Activated B cell treated with CpG ODN at 0.5 μM for 24 hours (primary cell): ENCODE measurements around the gene ABHD8. TPM values are rescaled to one million over a fixed set of nuclear protein-coding genes. Genes with fewer than 3 reads are reported as not detected.

ENCODE experiments used
- ATAC-seq: fragments of 200-7000 bp; cut with Tn5 transposase; one replicate; pipeline ENCODE4 v1.10.0; 2021; ENCODE audit warnings: low read depth, mild to moderate bottlenecking, moderate library complexity
- CTCF ChIA-PET: fragments of 350-600 bp; sonication (Branson Sonifier 250); formaldehyde crosslinking; loops from one replicate; lab custom pipeline; 2021; ENCODE audit warnings: antibody characterized with exemption; lab: Charles Lee
- POLR2A ChIA-PET: fragments of 350-600 bp; sonication (Branson Sonifier 250); formaldehyde crosslinking; loops from one replicate; lab custom pipeline; 2021; ENCODE audit warnings: antibody characterized with exemption; lab: Charles Lee
- DNase-seq: peaks from one replicate; pipeline ENCODE4 v3.0.0; 2022
- H3K27ac Mint-ChIP-seq: one replicate; pipeline ENCODE4 v1.8.0; 2020; ENCODE audit warnings: mixed read lengths
- H3K27me3 Mint-ChIP-seq: one replicate; pipeline ENCODE4 v1.8.0; 2021; ENCODE audit warnings: mixed read lengths
- H3K36me3 Mint-ChIP-seq: one replicate; pipeline ENCODE4 v1.8.0; 2021; ENCODE audit warnings: low read depth, mixed read lengths
- H3K4me1 Mint-ChIP-seq: one replicate; pipeline ENCODE4 v1.8.0; 2021; ENCODE audit warnings: mixed read lengths
- H3K4me3 Mint-ChIP-seq: one replicate; pipeline ENCODE4 v1.8.0; 2020; ENCODE audit warnings: mild to moderate bottlenecking, mixed read lengths
- H3K9me3 Mint-ChIP-seq: one replicate; pipeline ENCODE4 v1.8.0; 2020; ENCODE audit warnings: mixed read lengths
- intact Hi-C: fragments of 100-400 bp; cut with micrococcal nuclease; formaldehyde crosslinking; loops from one replicate; pipeline ENCODE4 v1.15.1; 2024
- total RNA-seq: library from RNA; stranded (reverse); gene quantifications from 2 replicates; pipeline ENCODE4 v1.2.3, GENCODE V29; 2022
- TF ChIP-seq, protein P1 (sequence below): fragments of 200-600 bp; IDR thresholded peaks from one replicate; pipeline ENCODE4 v1.8.0; 2022; ENCODE audit warnings: antibody characterized with exemption, mild to moderate bottlenecking

Gene ABHD8, protein sequence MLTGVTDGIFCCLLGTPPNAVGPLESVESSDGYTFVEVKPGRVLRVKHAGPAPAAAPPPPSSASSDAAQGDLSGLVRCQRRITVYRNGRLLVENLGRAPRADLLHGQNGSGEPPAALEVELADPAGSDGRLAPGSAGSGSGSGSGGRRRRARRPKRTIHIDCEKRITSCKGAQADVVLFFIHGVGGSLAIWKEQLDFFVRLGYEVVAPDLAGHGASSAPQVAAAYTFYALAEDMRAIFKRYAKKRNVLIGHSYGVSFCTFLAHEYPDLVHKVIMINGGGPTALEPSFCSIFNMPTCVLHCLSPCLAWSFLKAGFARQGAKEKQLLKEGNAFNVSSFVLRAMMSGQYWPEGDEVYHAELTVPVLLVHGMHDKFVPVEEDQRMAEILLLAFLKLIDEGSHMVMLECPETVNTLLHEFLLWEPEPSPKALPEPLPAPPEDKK
- total RNA-seq: 5.4 and 6.6 TPM in 2 replicates

DNA sequence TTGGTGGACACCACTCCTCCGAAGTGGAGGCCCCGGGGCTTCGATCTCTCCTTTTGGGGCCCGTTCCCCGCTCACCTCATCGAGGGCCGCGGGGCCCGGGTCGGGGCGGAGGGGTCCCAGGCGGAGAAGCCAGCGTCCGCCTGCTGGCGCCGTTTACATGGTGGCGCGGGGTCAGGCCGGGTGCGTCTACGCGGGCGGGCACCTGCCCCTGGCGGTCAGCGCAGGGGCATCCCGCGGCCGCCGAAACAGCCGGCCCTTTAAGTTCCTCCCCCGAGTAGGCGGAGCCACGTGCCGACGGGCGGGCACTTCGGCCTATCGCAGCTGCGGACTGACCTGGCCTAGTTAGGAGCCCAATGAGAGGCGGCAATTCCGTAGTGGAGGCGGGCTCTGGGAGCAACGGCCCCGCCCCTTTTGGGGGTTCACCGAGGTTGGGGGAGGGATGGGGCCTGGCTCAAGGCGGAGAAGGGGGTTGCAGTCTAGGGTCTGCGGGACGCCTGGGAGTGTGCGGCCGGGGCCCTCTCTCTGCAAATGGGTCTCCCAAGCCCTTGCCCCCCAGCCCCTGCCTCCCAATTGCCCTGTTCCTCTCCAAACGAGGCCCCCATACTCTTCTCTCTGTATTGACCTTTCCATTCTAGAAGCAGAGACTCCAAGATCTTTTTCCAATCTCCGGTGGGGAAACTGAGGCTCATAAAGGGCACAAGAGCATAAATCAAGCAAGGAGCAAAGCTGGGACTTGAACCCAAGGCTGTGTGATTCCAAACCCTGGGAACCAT, at the start of gene ABHD8:
Gene ABHD8, minus strand, starts transcription at position 259 of the 773 bp plus-strand sequence. CDS start 1,809 bp downstream, outside the sequence.
- H3K27ac Mint-ChIP-seq: peak within 1 kb of the TSS; percentile 56
- ChIA-PET POLR2A (interaction anchor here (0.6 to 1.6 kb wide), 7 partner anchors 12 to 1880 kb away, joined by 3 to 6 read pairs (median 3); partner anchors contain the start of gene ANO8), CTCF (interaction anchor here (0.9 to 2.3 kb wide), 5 partner anchors 10 to 230 kb away, joined by 3 to 12 read pairs (median 3); no protein-coding TSS in a partner anchor)
- H3K4me1 Mint-ChIP-seq: peaks cover 37% of the 10 kb centered on the region
- H3K27me3 Mint-ChIP-seq: no peaks in the 10 kb centered on the region
- peak; percentile 73 for ATAC-seq
- H3K4me3 Mint-ChIP-seq: peak within 1 kb of the TSS; percentile 77
- intact Hi-C loops: loop anchor here (10.0 kb wide), 1 partner anchor 409 kb away; no protein-coding TSS in a partner anchor
- TF ChIP-seq, protein P1, sequence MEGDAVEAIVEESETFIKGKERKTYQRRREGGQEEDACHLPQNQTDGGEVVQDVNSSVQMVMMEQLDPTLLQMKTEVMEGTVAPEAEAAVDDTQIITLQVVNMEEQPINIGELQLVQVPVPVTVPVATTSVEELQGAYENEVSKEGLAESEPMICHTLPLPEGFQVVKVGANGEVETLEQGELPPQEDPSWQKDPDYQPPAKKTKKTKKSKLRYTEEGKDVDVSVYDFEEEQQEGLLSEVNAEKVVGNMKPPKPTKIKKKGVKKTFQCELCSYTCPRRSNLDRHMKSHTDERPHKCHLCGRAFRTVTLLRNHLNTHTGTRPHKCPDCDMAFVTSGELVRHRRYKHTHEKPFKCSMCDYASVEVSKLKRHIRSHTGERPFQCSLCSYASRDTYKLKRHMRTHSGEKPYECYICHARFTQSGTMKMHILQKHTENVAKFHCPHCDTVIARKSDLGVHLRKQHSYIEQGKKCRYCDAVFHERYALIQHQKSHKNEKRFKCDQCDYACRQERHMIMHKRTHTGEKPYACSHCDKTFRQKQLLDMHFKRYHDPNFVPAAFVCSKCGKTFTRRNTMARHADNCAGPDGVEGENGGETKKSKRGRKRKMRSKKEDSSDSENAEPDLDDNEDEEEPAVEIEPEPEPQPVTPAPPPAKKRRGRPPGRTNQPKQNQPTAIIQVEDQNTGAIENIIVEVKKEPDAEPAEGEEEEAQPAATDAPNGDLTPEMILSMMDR: no peak
- H3K36me3 Mint-ChIP-seq: peaks cover 7% of the 10 kb centered on the region
- peak; percentile 90 for DNase-seq
- no peaks in the 10 kb centered on the region for H3K9me3 Mint-ChIP-seq

- ChIA-PET POLR2A (no interaction called here), CTCF (interaction anchor here (1.6 kb wide), 1 partner anchor 33 kb away, joined by 5 read pairs; no protein-coding TSS in a partner anchor)
- Mint-ChIP-seq H3K36me3 (no peaks in the 10 kb centered on the region), H3K4me1 (no peaks in the 10 kb centered on the region), H3K27ac (no peak overlapping the region), H3K27me3 (peaks cover 27% of the 10 kb centered on the region), H3K4me3 (no peak overlapping the region), H3K9me3 (no peaks in the 10 kb centered on the region)
- intact Hi-C loops: no loop called here
- TF ChIP-seq, protein P1: no peak
- DNase-seq (no peak), ATAC-seq (no peak)
Observed at GRCh38 chr19:17352608-17353280, 49.5 kb upstream of the ABHD8 start.

GRCh38 chr19:17351815-17352435, 48.7 kb upstream of the ABHD8 start:
- no peak overlapping the region for H3K4me3 Mint-ChIP-seq
- no peaks in the 10 kb centered on the region for H3K36me3 Mint-ChIP-seq
- H3K27ac Mint-ChIP-seq: no peak overlapping the region
- H3K4me1 Mint-ChIP-seq: no peaks in the 10 kb centered on the region
- ATAC-seq (no peak), DNase-seq (no peak)
- CTCF ChIA-PET: no interaction called here
- H3K27me3 Mint-ChIP-seq: peaks cover 29% of the 10 kb centered on the region
- H3K9me3 Mint-ChIP-seq: no peaks in the 10 kb centered on the region
- TF ChIP-seq, protein P1: no peak
- POLR2A ChIA-PET: no interaction called here
- intact Hi-C loops: no loop called here

GRCh38 chr19:17348700-17349099, 45.5 kb upstream of the ABHD8 start:
- intact Hi-C loops: no loop called here
- ChIA-PET POLR2A (no interaction called here), CTCF (interaction anchor here (2.9 kb wide), 1 partner anchor 37 kb away, joined by 22 read pairs; no protein-coding TSS in a partner anchor)
- ATAC-seq (no peak), DNase-seq (no peak)
- H3K27me3 Mint-ChIP-seq: peaks cover 29% of the 10 kb centered on the region
- no peaks in the 10 kb centered on the region for H3K36me3 Mint-ChIP-seq
- peaks cover 6% of the 10 kb centered on the region for H3K4me1 Mint-ChIP-seq
- no peak overlapping the region for H3K27ac Mint-ChIP-seq
- no peak overlapping the region for H3K4me3 Mint-ChIP-seq
- no peaks in the 10 kb centered on the region for H3K9me3 Mint-ChIP-seq
- TF ChIP-seq, protein P1: no peak
